Stimulated activated CD4-positive, alpha-beta T cell treated with anti-CD3 and anti-CD28 coated beads, Interleukin-2, amount 100 ng/mL, for 24 hours (primary cell): Measurements from ENCODE around the gene CT47B1.
"Not testable (repeated sequence)": the region's sequence is repeated elsewhere in the genome, so short reads cannot be mapped to it uniquely, and the experiment has no call there.

Experiments used
- DNase-seq, 2 donors: peaks; one replicate each; pipeline ENCODE4 v3.0.0-alpha.2; 2020

CT47B1 gene

DNA sequence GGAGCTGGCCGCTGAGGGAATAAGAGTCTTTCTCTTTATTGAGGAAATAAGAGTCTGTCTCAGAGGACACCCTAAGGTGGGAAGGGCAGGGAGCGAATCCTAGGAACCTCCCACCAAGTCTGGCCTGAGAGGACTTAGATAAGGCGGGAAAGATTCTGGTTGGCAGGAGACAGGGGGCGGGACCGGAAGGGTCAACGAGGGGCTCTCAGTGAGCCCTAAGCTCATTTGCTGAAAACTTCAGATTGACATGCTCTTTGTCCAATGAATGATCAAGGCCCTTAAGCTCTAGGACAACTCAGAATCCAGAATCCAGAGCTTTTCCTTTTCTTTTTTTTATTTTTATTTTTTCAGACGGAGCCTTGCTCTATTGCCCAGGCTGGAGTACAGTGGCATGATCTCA, at the start of gene CT47B1:
Gene CT47B1 (minus strand): TSS at position 101 of the 400 bp plus-strand sequence. CDS start 196 bp downstream, outside the sequence.
- DNase-seq = not testable (repeated sequence)

DNA sequence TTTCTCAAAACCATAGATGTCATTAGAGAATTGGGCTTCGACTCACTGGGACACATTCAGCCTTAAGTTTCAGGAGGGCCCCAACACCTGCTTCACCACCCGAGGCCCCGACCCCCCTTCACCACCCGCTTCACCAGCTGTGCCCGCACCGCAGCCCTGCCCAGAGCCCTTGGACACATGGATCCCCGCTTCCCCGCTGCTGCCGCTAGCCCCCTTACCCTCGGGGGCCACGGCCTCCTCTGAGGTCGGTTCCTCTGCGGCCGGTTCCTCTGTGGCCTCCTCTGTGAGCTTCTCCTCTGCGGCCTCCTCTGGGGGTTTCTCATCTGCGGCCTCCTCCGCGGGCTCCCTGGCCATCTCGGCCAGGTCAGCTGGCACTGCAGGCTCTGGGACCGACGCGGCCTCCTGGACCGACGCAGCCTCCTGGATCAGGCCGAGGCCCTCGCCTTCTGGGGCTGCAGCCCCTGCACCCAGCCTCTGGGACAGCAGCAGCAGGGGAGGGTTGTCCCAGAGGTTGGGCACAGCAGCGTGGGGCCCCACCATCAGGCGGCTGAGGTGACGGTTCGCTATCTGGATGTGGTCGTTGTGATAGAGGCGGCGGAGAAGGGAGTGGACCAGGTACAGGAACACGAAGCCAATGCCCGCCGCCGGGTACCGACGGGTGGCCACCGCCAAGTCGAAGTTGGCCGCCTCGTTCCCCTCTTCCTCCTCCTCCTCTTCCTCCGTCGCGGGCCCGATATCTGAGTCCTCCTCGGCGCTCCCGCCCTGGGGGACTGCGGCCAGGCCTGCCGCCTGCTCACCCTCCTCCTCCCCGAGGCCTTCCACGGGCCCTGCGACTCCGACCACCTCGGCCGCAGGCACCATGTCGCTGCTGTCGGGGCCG, 748 bp downstream of the CT47B1 start:
- DNase-seq = no peak

DNA sequence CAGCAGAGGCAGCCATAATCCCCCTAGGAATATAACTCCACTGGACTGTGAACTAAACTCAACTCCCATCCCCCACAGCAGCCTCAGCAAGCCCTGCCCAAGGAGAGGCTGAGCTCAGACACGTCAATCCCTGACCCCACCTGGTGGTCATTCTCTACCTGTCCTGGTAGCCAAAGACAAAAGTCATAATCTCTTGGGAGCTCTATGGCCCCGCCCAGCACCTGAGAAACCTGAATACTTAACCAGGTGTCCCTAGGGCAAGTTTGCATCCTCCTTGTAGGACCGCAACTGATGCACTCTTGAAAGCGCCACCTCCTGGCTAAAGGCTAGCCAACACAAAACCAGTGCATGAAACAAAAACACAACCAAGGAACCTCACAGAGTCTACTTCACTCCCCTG, 18.4 kb downstream of the CT47B1 start:
- no peak for DNase-seq

DNA sequence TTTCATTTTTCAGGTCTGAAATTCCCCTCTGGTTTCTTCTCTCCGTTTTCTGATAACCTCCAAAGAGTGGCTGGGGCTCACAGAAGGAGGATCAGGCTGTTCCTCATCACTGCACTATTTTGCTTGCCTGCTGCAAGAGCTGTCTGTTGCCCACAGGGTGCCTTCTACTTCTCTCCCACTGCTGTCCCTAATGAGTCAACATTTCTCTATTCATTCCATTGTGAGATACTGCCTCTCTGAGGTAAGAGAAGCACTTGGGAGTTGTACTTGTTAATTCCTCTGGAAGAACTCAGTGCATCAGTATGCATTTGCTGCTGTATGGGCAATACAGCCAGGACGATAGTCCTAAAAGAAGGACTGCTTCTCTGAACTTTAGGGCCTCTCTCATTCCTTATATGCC, 34.8 kb downstream of the CT47B1 start:
- DNase-seq = no peak

DNA sequence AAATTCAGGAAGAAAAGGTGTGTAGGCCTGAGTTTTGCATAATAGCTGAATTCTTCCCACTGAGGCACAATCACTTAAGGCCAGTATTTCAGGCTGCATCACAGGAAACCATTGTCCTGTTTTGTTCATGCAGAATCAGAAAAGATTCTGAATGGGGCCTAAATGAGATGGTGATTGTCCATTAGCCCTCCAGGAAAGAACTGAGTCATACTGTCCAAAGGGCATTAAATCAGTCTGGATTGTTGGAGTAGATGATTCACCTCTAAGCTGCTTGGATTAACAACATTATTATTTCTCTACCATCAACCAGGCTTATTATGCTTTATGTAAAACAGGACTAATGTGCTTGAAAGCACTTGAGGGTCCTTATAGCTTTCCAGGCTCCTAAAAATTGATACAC, 36.2 kb downstream of the CT47B1 start:
- no peak for DNase-seq

DNA sequence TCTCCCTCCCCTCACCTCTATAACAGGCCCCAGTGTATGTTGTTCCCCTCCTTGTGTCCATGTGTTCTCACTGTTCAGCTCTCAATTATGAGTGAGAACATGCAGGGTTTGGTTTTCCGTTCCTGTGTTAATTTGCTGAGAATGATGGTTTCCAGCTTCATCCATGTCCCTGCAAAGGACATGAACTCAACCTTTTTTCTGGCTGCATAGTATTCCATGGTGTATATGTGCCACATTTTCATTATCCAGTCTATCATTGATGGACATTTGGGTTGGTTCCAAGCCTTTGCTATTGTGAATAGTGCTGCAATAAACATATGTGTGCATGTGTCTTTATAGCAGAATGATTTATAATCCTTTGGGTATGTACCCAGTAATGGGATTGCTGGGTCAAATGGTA, 48.5 kb downstream of the CT47B1 start:
- not testable (repeated sequence) for DNase-seq

DNA sequence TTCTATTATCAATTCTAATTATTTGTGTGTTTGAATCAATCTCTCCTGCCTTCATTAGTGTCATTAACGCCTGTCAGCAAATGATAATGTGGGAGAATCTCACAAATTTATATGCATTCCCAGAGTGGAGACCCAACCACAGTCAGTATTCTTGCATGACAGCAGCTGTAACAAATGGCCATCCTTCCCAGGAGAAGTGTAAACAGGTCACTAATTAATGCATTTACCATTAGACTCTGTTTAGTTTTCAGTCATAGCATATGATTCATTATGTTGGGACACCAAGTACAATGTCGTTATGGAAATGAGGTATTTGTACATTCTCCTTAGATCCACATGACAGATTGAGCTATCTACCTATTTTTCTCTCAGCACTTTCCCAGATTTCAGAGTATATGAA, 50.5 kb downstream of the CT47B1 start:
- DNase-seq = no peak

DNA sequence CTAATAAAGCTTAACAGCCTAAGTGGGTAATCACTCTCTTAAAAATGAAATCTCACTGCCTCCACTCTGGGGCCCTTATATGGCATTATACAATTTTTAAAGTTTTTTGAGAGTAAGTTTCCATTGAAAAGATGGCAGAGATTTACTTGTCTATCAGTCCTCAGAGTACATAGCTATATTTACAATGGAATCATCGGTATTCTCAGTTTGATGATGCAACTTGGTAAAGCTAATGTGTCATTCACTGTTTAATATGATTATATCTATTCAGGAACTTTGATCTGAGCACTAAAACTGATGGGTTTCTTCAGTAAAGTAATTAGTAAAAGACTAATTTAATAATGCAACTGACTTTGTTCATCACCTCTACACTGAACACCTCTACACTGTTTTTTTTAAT, 51.6 kb downstream of the CT47B1 start:
- DNase-seq = no peak

DNA sequence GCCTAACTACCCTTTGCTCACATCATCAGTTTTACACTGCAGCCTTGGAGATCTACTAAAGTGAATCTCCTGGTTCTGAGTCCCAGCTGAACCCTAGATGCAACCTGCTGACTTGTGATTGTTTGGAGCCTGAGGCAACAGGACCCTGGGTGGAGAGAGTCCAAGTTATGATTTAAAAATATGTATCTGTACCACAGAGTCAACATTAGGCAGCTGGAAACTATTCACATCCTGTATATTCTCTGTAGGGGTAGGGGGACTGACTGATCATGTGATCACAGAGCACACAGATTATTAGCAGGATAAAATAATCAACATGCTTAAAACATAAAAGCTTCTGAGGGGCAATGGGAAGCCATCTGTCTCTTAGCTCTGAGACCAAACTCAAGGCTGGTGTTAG, 52.1 kb downstream of the CT47B1 start:
- DNase-seq = no peak
